SK-N-SH (cell line): Measurements from ENCODE around the gene CAPNS1.

Experiments
- CTCF ChIP-seq: fragments of 200-600 bp; sonication (generic); IDR thresholded peaks from 2 replicates; pipeline ENCODE4 v1.6.1; 2017; ENCODE audit warnings: antibody characterized with exemption, mild to moderate bottlenecking, moderate library complexity
- FOXJ3 ChIP-seq: sonication (generic); formaldehyde crosslinking; IDR thresholded peaks from 2 replicates; pipeline ENCODE4 v1.5.1; 2020; ENCODE audit warnings: mild to moderate bottlenecking, missing genetic modification reagents
- GABPA ChIP-seq: IDR thresholded peaks from 2 replicates; pipeline ENCODE4 v1.4.0; 2012; ENCODE audit warnings: low read depth, mild to moderate bottlenecking
- PBX3 ChIP-seq: IDR thresholded peaks from 2 replicates; pipeline ENCODE4; 2012
- POLR2AphosphoS5 ChIP-seq: IDR thresholded peaks from 2 replicates; pipeline ENCODE4 v1.6.1; 2012; ENCODE audit warnings: low read depth, low read length
- REST ChIP-seq: IDR thresholded peaks from 2 replicates; pipeline ENCODE4 v1.6.1; 2012; ENCODE audit warnings: mild to moderate bottlenecking, low read depth, low read length, moderate library complexity
- RFX5 ChIP-seq: IDR thresholded peaks from 2 replicates; pipeline ENCODE4 v1.6.1; 2012; ENCODE audit warnings: mild to moderate bottlenecking, improper control_type of control experiment, low read length
- SMC3 ChIP-seq: IDR thresholded peaks from 2 replicates; pipeline ENCODE4 v1.6.1; 2012; ENCODE audit warnings: low read depth, low read length, improper control_type of control experiment
- TAF1 ChIP-seq: IDR thresholded peaks from 2 replicates; pipeline ENCODE4 v1.6.1; 2012; ENCODE audit warnings: low read depth, mild to moderate bottlenecking, low read length, moderate library complexity, borderline replicate concordance
- YY1 ChIP-seq: IDR thresholded peaks from 2 replicates; pipeline ENCODE4 v1.4.0; 2012; ENCODE audit warnings: low read depth, mild to moderate bottlenecking

- TF ChIP-seq SMC3 (no peak; the same call in 1 of the 2 replicates), FOXJ3 (no peak), PBX3 (no peak), CTCF (0 out of 2 replicates have a peak, but pooled peaks have one; percentile 20), TAF1 (no peak), POLR2AphosphoS5 (no peak), RFX5 (no peak), YY1 (no peak), GABPA (no peak; the same call in 1 of the 2 replicates), REST (no peak)
Observed at GRCh38 chr19:36113894-36114720, 25.8 kb upstream of the CAPNS1 start.
